Omental fat pad (tissue), 4 donors: ENCODE measurements around the gene NPFFR1. TPM values are rescaled to one million over a fixed set of nuclear protein-coding genes. Genes with fewer than 3 reads are reported as not detected.

ENCODE experiments used
- ATAC-seq: fragments of 150-250 bp; one replicate; pipeline ENCODE4 v1.9.1; 2016; ENCODE audit warnings: mild to moderate bottlenecking, moderate library complexity; ENCODE audit not compliant: low FRiP score
- DNase-seq: peaks from one replicate; pipeline ENCODE4 v3.0.0-alpha.2; 2019; ENCODE audit warnings: low spot score
- total RNA-seq, 4 donors: library from RNA; depleted of rRNA; stranded (reverse); fragments of >200 nt; gene quantifications; one replicate each; pipeline ENCODE4 v1.1.0, GENCODE V29; 2016
- TF ChIP-seq, protein P1 (sequence below), 3 donors: fragments of 450-650 bp; IDR thresholded peaks; one replicate each; pipeline ENCODE4 v1.5.1; 2016 to 2017; ENCODE audit warnings: antibody characterized with exemption in 3 of 3, mild to moderate bottlenecking in 3 of 3, moderate library complexity in 2 of 3

Gene NPFFR1
- total RNA-seq, 4 donors from 2014 or later: 0.19 to 3.4 (median 0.60) TPM; not detected in 1

GRCh38 chr10:70280099-70280498, 3.7 kb downstream of the NPFFR1 start:
- DNase-seq (no peak), ATAC-seq (no peak)
- TF ChIP-seq, protein P1, sequence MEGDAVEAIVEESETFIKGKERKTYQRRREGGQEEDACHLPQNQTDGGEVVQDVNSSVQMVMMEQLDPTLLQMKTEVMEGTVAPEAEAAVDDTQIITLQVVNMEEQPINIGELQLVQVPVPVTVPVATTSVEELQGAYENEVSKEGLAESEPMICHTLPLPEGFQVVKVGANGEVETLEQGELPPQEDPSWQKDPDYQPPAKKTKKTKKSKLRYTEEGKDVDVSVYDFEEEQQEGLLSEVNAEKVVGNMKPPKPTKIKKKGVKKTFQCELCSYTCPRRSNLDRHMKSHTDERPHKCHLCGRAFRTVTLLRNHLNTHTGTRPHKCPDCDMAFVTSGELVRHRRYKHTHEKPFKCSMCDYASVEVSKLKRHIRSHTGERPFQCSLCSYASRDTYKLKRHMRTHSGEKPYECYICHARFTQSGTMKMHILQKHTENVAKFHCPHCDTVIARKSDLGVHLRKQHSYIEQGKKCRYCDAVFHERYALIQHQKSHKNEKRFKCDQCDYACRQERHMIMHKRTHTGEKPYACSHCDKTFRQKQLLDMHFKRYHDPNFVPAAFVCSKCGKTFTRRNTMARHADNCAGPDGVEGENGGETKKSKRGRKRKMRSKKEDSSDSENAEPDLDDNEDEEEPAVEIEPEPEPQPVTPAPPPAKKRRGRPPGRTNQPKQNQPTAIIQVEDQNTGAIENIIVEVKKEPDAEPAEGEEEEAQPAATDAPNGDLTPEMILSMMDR (IDR thresholded peaks at IDR 0.05): no peak

- no peak for ATAC-seq
- TF ChIP-seq, protein P1 (IDR thresholded peaks at IDR 0.05): no peak
- DNase-seq: no peak
Measured at GRCh38 chr10:70277396-70278030, 6.3 kb downstream of the NPFFR1 start.

DNA sequence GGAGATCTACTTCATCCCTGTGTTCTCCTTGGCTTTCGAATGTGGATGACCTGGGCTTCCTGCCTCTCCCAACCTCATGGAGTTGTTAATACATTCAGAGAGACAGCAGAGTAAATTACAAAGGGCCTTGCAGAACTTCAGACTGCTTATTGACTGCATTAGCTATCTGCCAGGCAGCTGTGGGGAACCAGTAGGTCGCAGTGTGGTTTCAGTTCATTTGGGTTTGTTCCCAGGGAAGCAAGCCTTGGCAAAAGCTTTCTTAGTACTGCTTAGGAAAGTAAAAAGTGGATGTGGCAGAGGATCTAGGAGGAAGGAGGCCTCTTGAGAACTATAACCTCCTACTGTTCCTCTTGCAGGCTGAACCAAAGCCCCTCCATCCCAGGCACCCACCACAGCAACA, 9.2 kb downstream of the NPFFR1 start:
- ATAC-seq: no peak
- peak; percentile 20 for DNase-seq
- TF ChIP-seq, protein P1 (IDR thresholded peaks at IDR 0.05): no peak

- DNase-seq (no peak), ATAC-seq (peak; percentile 75)
- TF ChIP-seq, protein P1 (IDR thresholded peaks at IDR 0.05): peak in 1 of 3 donors; percentile 6
Measured at GRCh38 chr10:70272925-70273316, 10.9 kb downstream of the NPFFR1 start.

DNA sequence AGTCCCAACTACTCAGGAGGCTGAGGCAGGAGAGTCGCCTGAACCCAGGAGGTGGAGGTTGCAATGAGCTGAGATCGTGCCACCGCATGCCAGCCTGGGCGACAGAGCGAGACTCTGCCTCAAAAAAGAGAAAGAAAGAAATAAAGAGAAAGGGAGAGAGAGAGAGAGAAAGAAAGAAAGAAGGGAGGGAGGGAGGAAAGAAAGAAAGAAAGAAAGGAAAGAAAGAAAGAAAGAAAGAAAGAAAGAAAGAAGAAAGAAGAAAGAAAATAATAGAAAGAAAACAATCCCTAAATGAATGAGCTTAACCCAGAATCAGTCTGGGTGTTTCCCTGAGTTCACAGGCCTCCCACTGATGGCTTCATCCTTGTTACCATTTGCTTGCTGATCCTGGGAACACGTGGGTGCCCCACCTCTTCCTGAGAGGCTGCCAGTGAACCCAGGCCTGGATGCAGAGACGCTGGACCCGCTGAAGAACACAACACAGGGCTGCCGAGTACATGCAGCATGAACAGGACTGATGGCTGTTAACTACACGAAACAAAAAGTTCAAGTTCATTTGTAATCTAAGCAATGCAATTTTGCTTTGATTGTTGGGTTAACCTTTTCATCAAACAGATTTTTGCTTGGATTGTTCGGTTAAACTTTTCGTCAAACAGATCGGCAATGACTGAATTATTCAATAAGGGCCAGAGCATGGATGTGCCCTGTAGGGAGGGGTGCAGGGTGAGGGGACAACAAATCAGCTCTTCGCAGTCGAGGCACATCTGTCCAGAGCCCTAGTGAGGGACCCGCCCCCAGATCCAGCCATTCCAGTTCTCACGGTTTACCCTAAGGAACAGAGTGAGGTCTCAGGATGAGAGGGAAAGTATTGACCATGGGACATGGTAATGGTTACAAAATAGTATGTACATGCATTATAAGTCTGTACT, 11.5 kb downstream of the NPFFR1 start:
- TF ChIP-seq, protein P1 (IDR thresholded peaks at IDR 0.05): peak in 1 of 3 donors; percentile 15
- DNase-seq (peak; percentile 1), ATAC-seq (peak; percentile 42)

DNA sequence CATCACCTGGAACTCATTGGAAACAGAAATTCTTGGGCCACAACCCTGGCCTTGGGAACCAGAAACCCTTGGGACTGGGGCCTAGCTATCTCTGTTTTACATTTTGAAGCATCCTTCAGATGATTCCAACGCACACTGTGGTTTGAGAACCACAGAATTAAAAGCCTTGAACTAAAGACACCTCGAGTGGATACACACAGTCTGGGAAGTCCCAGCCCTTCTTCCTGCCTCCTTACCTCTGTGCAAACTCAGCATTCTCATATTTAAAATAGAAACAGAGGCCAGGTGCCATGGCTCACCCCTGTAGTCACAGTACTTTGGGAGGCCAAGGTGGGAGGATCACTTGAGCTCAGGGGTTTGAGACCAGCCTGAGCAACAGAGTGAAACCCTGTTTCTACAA, 12.9 kb downstream of the NPFFR1 start:
- DNase-seq (no peak), ATAC-seq (no peak)
- TF ChIP-seq, protein P1 (IDR thresholded peaks at IDR 0.05): no peak
